Choroid plexus epithelial cell (primary cell): ENCODE data around the gene IGF2BP1.
"Not testable (repeated sequence)": the region's sequence is repeated elsewhere in the genome, so short reads cannot be mapped to it uniquely, and the experiment has no call there.

Experiments used
- DNase-seq: peaks from one replicate; pipeline ENCODE4 v3.0.0-alpha.2; 2010; ENCODE audit warnings: low read depth
- H3K4me3 ChIP-seq: 2 replicates; pipeline ENCODE4 v1.5.1; 2011; ENCODE audit warnings: low read depth, mild to moderate bottlenecking, control low read depth, low read length, moderate library complexity
- CTCF ChIP-seq: conservative IDR thresholded peaks from 2 replicates; pipeline ENCODE4 v1.5.1; 2011; ENCODE audit warnings: low read depth, mild to moderate bottlenecking, control low read depth, inconsistent platforms, low read length, moderate library complexity

Gene IGF2BP1

GRCh38 chr17:49001671-49002070, 4.5 kb downstream of the IGF2BP1 start:
- DNase-seq: no peak
- no peak for TF ChIP-seq CTCF
- H3K4me3 ChIP-seq: peak overlapping the region; percentile 91

- no peak for DNase-seq
- no peak for TF ChIP-seq CTCF
- H3K4me3 ChIP-seq: no peak overlapping the region
These were observed 5.1 kb downstream of the IGF2BP1 start for GRCh38 chr17:49002331-49002730.

DNA sequence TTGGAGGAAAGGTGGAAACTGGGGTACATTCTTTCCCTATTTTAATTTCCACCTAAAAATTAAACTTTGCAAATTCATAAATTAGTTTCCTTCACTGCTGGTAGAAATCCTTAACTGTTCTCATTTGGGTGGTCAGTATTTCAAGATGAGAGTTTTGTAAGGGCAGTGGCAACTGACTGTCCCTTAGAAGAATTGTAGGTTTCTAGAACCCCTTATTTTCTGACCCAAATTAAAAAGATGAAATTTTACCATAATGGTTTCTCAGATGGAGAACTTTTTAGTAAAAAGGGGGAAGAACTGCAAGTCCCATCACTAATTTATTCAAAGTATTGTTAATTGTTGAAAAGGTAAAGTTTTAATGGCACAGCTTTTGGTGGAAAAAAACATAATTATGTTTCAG, 5.6 kb downstream of the IGF2BP1 start:
- DNase-seq: no peak
- TF ChIP-seq CTCF: no peak
- no peak overlapping the region for H3K4me3 ChIP-seq

DNA sequence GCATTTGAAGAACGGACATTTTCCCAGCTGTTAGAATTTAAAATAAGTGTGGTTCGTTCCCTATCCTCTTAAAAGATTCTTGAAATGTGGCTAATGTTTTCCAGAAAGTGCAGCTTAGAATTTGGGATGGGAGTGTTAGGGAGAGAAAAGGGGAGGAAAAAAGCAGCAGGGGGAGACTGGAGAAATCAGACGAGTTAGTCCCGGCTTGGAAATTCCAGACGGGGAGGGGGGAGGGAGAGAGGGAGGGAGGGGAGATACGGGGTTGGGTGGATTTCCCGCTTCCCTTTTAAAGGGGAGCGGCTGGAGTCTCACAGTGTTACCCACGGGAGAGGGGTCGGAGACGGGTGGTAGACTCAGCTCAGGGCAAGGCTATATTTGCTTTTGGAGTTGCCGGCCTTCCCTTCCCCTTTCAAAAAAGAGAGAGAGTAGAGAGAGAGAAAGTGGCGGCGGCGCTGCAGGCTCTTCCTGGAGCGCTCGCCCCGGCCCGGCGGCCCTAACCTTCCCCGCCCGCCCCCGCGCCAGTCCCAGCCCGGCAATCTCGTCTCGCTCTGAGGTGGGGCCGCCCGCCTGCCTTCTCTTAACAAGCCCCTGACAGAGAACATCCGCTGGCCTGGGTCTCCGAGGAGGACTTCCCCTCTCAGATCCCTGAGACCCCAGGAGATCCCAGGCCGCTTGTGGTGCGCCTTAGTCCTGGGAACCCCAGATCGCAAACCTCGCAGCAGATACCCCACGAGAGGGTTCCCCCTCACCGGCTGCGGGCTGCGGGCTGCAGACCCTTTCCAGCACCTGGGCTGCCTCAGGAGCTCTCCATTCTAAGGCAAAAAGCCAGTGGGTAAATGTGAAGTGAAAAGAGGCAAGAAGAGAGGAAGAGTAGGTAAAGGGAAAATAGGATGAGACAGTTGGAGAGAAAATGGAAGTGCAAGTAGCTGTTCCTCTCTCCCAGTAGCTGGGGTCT, 6.6 kb downstream of the IGF2BP1 start:
- peak overlapping the region; percentile 70 for H3K4me3 ChIP-seq
- TF ChIP-seq CTCF: no peak
- peak; percentile 40 for DNase-seq

DNA sequence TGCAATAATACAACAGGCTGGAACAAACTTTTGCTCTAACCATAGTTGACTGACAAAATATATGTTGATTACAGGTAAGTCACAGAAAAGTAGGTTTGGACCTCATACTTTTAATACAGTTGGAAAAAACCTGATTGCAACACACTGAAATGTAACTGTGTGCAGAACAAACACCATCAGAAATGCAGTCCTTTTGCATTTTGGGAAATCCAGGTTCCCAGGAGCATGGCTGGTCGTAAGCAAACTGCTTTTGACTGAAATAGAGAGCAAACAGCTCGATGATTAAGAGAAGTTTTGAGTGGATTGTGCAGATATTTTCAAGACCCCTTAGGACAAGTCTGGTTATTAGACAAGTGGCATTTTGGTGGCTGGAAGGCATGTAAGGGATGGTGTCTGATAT, 8.0 kb downstream of the IGF2BP1 start:
- no peak for DNase-seq
- no peak for TF ChIP-seq CTCF
- no peak overlapping the region for H3K4me3 ChIP-seq

GRCh38 chr17:49008908-49009307, 11.7 kb downstream of the IGF2BP1 start:
- not testable (repeated sequence) for H3K4me3 ChIP-seq, DNase-seq

GRCh38 chr17:49012769-49013255, 15.6 kb downstream of the IGF2BP1 start:
- peak overlapping the region; percentile 29 for H3K4me3 ChIP-seq
- no peak for DNase-seq
- TF ChIP-seq CTCF: peak; percentile 28
